Stimulated activated CD4-positive, alpha-beta T cell treated with anti-CD3 and anti-CD28 coated beads, Interleukin-1b, Interleukin-23, amount 100 ng/mL, for 1 hour (primary cell): ENCODE results near the gene MSH5.
"Not testable (repeated sequence)": the region's sequence is repeated elsewhere in the genome, so short reads cannot be mapped to it uniquely, and the experiment has no call there.

Source experiments
- DNase-seq, 2 donors: peaks; one replicate each; pipeline ENCODE4 v3.0.0-alpha.2; 2020; ENCODE audit warnings: low read depth in 2 of 2

Gene MSH5

GRCh38 chr6:31778999-31779885 is 39.4 kb downstream of the MSH5 start:
- no peak for DNase-seq

GRCh38 chr6:31779908-31780307 is 40.1 kb downstream of the MSH5 start:
- DNase-seq = no peak

GRCh38 chr6:31780507-31781243 is 40.9 kb downstream of the MSH5 start:
- DNase-seq = no peak

- DNase-seq = no peak
These were observed 41.7 kb downstream of the MSH5 start for GRCh38 chr6:31781244-31782125.

GRCh38 chr6:31782126-31782855 is 42.5 kb downstream of the MSH5 start:
- DNase-seq = no peak

GRCh38 chr6:31784098-31784925 is 44.5 kb downstream of the MSH5 start:
- DNase-seq = no peak

GRCh38 chr6:31785475-31785874 is 45.7 kb downstream of the MSH5 start:
- no peak for DNase-seq

- no peak for DNase-seq
These were observed 51.7 kb downstream of the MSH5 start for GRCh38 chr6:31791324-31792089.

- DNase-seq = no peak
These were observed 52.2 kb downstream of the MSH5 start for GRCh38 chr6:31792090-31792374.

GRCh38 chr6:31792761-31793171 is 53.0 kb downstream of the MSH5 start:
- no peak for DNase-seq

- not testable (repeated sequence) for DNase-seq
These were observed 54.1 kb downstream of the MSH5 start for GRCh38 chr6:31793927-31794245.

GRCh38 chr6:31794294-31794865 is 54.6 kb downstream of the MSH5 start:
- no peak for DNase-seq

- no peak for DNase-seq
These were observed 55.2 kb downstream of the MSH5 start for GRCh38 chr6:31794866-31795615.

GRCh38 chr6:31795616-31796298 is 56.0 kb downstream of the MSH5 start, which contains the start of gene VARS1:
Gene VARS1, minus strand, starts transcription at chr6:31795752. Its CDS starts 535 bp downstream, at chr6:31795217.
- DNase-seq = peak; percentile 64 to 66

- DNase-seq = no peak
These were observed 57.2 kb downstream of the MSH5 start for GRCh38 chr6:31796993-31797385.

- DNase-seq = no peak
These were observed 57.8 kb downstream of the MSH5 start for GRCh38 chr6:31797588-31797987.

GRCh38 chr6:31799781-31800180 is 60.0 kb downstream of the MSH5 start:
- DNase-seq = no peak
